ENCODE results near the gene DGKH. TPM values are rescaled to one million over a fixed set of nuclear protein-coding genes. Genes with fewer than 3 reads are reported as not detected.

DGKH gene, protein sequence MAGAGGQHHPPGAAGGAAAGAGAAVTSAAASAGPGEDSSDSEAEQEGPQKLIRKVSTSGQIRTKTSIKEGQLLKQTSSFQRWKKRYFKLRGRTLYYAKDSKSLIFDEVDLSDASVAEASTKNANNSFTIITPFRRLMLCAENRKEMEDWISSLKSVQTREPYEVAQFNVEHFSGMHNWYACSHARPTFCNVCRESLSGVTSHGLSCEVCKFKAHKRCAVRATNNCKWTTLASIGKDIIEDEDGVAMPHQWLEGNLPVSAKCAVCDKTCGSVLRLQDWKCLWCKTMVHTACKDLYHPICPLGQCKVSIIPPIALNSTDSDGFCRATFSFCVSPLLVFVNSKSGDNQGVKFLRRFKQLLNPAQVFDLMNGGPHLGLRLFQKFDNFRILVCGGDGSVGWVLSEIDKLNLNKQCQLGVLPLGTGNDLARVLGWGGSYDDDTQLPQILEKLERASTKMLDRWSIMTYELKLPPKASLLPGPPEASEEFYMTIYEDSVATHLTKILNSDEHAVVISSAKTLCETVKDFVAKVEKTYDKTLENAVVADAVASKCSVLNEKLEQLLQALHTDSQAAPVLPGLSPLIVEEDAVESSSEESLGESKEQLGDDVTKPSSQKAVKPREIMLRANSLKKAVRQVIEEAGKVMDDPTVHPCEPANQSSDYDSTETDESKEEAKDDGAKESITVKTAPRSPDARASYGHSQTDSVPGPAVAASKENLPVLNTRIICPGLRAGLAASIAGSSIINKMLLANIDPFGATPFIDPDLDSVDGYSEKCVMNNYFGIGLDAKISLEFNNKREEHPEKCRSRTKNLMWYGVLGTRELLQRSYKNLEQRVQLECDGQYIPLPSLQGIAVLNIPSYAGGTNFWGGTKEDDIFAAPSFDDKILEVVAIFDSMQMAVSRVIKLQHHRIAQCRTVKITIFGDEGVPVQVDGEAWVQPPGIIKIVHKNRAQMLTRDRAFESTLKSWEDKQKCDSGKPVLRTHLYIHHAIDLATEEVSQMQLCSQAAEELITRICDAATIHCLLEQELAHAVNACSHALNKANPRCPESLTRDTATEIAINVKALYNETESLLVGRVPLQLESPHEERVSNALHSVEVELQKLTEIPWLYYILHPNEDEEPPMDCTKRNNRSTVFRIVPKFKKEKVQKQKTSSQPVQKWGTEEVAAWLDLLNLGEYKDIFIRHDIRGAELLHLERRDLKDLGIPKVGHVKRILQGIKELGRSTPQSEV
- 3.5 and 4.2 TPM in 2 replicates for total RNA-seq (2014; rRNA removed; shearing (Covaris generic))
- 2.0 and 2.8 TPM in 2 replicates for polyA plus RNA-seq (2015; cell fraction: cytosol; rRNA removed)
- 5.0 and 5.4 TPM in 2 replicates for polyA plus RNA-seq (2015; cell fraction: nucleus; rRNA removed)

DNA sequence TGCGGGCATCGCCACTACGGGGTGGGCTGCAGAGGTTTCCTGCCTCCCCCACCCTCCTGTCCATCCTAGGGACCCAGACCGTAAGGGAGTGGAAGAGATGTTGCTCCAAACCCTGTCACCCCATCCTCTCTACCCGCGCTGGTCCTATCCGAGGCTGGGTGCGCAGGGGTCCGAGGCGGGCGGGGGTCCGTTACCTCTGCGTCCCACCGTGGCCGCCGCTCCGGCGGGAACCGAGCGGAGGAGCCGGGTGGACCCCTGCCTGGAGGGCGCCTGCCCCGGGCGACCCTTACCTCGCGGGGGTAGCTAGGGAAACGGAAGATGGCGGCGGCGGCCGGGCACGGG, at the start of gene DGKH:
DGKH (plus strand) TSS at position 307 of the 342 bp plus-strand sequence. CDS start 126 bp downstream, outside the sequence.
- in situ Hi-C loops (cut with HindIII; ENCODE audit: low pct_unique_long_range_greater_than_20kb, low sequenced_read_pairs), result no loop called here
- DNase-seq (ENCODE audit: low read depth, low spot score), result no peak

DNA sequence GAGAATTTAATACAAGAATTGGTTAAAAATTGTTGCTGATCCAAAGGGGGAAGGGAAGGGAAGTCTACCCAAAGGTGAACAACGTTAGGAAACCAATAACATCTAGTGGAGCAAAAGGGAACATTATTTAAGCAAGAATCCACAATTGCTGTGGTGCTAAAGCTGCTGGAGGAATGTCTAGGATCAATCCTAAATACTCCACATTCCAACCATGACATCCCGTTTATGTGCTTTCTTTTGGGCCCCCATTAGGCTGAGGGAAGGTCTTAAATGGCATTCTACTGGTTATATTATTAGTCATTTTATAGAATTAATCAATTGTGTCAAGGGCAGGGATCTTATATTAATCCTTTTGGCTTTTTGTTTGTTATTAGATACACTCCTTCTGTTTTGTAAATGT, 47.6 kb upstream of the DGKH start:
- in situ Hi-C loops (cut with HindIII; ENCODE audit: low pct_unique_long_range_greater_than_20kb, low sequenced_read_pairs), result no loop called here
- DNase-seq (ENCODE audit: low read depth, low spot score), result no peak

DNA sequence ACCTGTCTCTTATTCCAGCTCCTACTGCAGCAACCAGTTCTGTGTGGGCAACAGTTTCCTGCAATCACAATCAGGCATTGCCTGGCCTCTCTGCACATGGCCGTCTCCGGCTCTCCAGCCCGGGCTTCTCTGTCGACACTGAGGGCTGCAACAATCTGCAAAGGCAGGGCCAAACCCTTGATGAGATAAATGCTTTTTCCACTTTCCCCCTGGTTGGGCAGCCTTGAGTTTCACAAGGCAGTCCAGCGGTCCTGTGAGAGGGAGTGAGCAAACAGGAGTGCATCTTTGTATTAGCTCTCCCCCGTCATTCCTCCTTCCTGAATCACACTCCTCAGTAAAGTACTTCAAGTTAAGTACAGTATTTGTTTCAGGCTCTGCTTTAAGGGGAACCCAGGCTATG, 46.9 kb upstream of the DGKH start:
- in situ Hi-C loops (cut with HindIII; ENCODE audit: low pct_unique_long_range_greater_than_20kb, low sequenced_read_pairs), result no loop called here
- no peak for DNase-seq (ENCODE audit: low read depth, low spot score)

DNA sequence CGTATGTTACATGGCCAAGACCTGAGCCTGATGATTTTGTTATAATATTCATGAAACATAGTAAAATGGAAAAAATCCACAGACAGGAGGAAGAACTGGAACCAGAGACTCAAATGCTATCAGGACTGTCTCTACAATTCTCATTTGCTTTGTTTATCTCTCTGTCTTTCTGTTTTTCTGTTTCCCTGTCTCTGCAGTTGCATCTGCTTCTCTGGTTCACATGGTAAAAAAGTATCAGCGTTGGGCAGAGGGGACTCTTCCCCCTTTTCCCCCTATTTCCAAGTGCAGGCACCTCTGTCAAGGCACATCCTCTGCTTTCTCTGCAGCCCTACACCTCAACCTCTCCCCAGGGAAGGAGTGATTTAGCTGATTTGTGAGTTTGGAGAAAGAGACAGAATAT, 46.4 kb upstream of the DGKH start:
- DNase-seq (ENCODE audit: low read depth, low spot score), result no peak
- in situ Hi-C loops (cut with HindIII; ENCODE audit: low pct_unique_long_range_greater_than_20kb, low sequenced_read_pairs), result no loop called here

DNA sequence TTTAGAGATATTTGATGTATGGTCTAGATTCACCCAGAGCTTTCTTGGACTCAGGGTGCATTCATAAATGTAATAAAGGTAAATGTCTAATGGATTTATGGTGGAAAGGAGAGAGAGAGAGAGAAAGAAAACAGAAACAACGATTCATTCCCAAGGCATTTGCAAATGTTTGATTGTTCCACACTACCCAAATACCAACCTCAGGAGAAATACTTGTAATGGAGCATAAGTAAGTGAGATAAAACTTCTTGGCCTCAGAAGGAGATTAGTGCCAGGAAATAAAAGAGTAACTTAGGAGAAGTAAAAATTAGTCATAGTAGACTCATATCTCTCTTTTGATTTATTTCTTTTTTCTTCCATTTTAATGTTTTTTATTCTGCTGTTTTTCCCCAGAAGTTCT, 40.6 kb upstream of the DGKH start:
- in situ Hi-C loops (cut with HindIII; ENCODE audit: low pct_unique_long_range_greater_than_20kb, low sequenced_read_pairs), result no loop called here
- no peak for DNase-seq (ENCODE audit: low read depth, low spot score)

DNA sequence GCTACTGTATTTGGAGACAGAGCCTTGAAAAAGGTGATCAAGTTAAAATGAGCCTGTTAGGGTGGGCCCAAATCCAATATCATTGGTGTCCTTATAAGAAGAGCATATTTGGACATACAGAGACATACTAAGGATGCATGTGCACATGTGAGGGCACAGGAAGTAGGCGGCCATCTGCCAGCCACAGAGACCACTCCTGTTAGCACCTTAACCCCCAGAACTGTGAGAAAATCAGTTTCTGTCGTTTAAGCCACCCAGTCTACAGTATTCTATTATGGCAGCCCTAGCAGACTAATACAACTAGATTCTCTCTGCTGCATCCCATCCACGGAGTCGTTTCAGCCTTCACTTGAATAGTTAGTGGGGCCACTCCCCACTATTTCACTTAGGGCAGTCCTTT, 39.4 kb upstream of the DGKH start:
- no peak for DNase-seq (ENCODE audit: low read depth, low spot score)
- in situ Hi-C loops (cut with HindIII; ENCODE audit: low pct_unique_long_range_greater_than_20kb, low sequenced_read_pairs), result no loop called here

DNA sequence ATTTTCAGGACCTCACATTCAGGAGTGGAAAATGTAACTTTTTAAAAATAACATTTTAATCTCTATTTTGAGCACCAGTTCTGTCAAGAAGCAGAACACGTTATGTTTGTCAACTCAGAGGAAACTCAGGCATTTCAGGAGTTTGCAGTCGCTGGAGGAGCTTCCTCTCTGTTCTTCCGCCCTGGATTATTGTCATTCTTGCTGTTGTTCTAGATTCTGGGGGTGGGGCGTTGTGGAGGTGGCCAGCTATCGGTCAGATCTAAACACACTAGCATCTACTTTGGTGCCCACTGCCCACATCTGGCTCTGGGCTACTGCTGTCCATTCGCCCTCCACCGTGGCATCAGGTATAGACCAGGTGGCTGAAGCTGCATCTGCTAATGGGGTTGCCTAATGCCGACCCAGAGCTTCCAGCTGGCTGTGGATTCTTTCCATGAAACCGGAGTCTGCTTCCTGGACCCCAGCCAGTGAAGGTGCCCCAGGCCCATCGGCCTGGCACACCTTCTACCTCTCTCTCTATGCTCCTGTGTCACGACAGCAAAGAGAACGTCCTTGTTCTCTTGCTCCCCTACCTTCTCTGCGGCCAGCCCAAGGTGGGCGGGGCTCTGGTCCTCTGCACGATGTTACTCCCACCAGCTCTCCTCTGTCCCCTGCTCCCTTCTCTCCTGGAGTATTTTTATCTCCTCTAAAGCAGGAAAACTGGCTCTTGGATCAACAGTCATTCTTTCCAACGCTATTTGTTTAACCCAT, 36.7 kb upstream of the DGKH start:
- in situ Hi-C loops (cut with HindIII; ENCODE audit: low pct_unique_long_range_greater_than_20kb, low sequenced_read_pairs), result no loop called here
- no peak for DNase-seq (ENCODE audit: low read depth, low spot score)

DNA sequence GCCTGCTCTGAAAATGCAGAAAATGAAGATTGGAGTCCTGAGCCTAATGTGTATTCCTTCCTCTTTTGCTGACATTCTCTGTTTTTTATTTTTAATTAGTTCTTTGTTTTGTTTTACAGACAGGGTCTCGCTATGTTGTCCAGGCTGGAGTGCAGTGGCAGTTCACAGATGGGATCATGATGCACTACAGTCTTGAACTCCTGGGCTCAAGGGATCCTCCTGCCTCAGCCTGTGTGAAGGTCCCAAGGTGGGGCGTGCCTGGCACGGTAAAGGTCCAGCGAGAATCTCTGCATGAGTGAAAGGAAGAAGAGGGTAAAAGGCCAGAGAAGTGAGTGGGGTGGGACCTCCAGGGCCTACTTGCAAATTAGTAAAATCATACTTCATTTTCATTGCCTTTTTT, 34.3 kb upstream of the DGKH start:
- in situ Hi-C loops (cut with HindIII; ENCODE audit: low pct_unique_long_range_greater_than_20kb, low sequenced_read_pairs), result no loop called here
- DNase-seq (ENCODE audit: low read depth, low spot score), result no peak

DNA sequence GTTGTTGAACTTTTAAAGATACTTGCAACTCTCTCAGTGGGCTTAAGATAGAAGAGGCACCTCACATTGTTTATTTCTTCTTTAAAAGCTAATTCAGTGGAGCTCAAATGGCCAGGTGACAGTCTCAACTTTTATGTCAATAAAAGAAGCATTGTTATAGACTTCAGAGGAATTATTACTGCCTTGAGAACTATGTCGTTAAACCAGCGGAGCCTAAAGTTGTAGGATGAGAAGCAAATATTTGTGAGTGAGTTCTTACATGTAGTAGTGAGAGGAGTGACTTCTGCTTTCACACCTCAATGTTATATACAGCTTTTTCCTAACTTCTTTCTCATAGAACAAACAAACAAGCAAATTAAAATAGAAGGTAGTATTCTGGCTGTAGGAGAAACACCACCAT, 31.2 kb upstream of the DGKH start:
- in situ Hi-C loops (cut with HindIII; ENCODE audit: low pct_unique_long_range_greater_than_20kb, low sequenced_read_pairs), result no loop called here
- no peak for DNase-seq (ENCODE audit: low read depth, low spot score)

DNA sequence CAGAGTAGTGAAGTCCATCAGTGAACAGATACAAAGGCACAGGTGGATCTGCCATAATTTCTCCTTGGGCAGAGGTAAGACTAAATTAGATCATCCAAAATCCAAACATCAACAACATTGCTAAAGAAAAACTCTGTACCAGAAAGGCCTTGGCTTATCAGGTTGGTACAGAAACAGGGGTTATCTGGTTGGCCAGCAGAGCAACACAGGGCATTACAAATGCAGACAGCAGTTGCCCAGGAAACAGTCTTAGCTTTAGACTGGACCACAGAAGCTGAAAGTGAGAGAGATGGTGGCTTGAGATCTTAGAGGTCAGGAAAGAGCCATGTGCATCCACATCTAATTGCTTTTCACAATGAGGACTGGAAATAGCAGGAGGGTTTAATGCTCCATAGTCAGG, 26.6 kb upstream of the DGKH start:
- in situ Hi-C loops (cut with HindIII; ENCODE audit: low pct_unique_long_range_greater_than_20kb, low sequenced_read_pairs), result no loop called here
- no peak for DNase-seq (ENCODE audit: low read depth, low spot score)

DNA sequence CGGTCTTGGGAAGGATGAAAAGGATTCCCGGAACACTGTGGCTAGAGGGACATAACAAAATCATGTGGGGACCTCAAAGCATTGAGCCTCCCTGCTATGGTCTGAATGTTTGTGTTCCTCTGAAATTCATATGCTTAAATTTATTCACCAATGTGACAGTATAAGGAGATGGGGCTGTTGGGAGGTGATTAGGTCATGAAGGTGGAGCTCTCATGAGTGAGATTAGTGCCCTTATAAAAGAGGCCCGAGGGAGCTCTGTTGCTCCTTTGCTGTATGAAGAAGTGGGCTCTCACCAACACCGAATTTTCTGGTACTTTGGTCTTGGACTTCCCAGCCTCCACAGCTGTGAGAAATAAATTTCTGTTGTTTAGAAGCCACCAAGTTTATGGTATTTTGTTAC, 26.1 kb upstream of the DGKH start:
- in situ Hi-C loops (cut with HindIII; ENCODE audit: low pct_unique_long_range_greater_than_20kb, low sequenced_read_pairs), result no loop called here
- no peak for DNase-seq (ENCODE audit: low read depth, low spot score)

DNA sequence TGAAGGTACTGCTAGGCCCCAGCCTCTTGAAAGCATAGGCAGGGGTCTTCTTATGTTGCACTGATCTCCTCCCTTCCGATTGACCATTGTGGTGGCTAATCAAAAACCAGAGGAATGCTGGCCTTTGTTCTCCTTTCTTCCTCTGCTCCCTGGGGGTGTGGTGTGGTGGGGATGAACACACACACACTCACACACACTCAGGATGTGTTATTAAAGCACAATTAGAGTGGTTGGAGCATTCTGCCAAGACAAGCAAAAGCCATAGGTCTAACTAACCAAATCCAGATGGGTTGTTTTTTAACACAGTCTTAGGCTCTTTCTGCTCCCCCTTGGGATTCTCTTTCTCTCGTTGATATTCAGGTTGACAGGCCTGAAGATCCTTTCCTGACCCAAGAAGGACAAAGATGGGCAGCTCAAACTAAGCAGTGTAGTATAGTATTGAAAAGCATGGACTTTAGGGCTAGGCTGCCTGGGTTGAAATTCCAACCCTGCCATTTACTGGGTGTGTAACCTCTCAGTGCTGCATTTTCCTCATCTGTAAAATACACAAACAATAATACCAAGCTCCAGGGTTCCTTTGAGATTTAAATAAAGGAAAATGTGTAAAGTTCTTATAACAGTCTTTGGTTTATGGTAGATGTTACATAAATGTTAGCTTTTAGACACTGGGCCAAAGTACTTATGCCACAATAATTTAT, 25.5 kb upstream of the DGKH start:
- DNase-seq (ENCODE audit: low read depth, low spot score), result no peak
- in situ Hi-C loops (cut with HindIII; ENCODE audit: low pct_unique_long_range_greater_than_20kb, low sequenced_read_pairs), result no loop called here

DNA sequence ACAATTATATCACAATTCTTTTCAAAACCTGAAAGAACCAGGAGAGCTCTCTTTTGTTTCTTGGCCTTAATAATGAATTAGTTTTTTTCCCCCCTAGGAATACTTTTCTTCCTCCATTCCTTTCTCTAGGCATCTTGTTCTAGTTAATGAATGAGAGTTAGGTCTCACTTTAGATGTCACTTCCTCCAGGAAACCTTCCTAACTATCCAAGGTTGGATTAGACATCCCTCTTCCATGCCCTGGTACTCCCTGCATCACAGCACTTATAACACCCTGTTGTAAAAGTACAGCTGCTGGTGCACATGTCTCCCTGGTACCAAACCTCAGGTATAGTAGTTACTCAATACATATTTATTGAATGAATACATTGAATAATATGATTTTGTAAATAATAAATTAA, 21.2 kb upstream of the DGKH start:
- in situ Hi-C loops (cut with HindIII; ENCODE audit: low pct_unique_long_range_greater_than_20kb, low sequenced_read_pairs), result no loop called here
- no peak for DNase-seq (ENCODE audit: low read depth, low spot score)

DNA sequence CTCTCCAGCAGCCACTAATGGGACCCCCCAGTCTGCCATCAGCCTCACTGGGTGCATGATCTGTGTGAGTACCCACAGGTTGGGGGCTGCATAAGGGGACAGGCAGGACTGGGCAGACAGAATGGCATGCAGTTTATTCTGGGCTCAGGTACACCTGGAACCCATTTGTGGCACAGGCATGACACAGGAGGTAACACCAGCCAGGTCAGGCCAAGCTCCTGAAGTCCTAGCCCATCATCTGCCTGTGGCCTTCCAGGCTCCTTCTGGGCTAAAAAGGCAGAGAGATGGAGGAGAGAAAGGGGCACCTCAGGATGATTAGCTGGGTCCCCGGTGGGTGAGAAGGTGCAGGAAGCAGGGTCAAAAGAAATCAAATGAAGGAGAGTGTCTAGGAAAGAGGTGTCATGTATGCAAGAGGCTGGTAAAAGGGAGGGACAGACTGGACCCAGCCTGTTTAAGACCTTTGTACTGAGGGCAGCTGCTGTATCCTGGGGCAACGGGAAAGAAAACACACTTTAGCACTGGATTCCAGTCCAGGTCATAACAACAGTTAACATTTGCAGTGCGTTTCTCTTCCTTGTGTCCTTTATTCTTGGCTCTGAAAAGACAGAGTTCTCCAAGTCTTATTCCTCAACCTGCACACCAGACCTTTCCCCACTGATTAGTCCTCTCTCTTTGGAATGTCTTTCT, 20.2 kb upstream of the DGKH start:
- in situ Hi-C loops (cut with HindIII; ENCODE audit: low pct_unique_long_range_greater_than_20kb, low sequenced_read_pairs), result no loop called here

DNA sequence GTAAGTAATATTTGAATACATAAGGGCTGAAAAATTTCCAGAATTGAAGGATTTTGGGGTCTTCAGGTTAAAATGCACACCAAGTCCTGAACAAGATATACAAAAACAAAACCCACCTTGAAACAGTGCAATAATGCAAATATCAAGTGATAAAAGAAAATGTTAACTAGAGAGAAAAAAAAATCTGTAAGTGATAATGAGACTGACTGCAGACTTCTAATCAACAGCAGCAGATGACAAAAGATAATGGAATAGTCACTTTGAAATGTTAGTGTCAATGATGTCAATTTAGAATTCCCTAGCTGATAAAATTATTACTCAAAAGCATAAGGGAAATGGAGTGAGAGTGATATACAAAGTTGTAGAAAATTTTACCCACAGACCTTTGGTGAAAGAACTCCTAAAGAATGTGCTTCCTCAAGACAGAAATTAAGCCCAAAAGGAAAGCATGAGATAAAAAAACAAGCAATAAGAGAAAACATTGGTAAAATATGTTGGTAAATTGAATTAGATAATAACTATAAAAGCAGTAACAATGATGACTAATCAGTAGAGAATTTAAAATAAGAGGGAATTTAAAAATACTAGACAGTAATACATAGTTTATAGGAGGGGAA, 12.4 kb upstream of the DGKH start:
- in situ Hi-C loops (cut with HindIII; ENCODE audit: low pct_unique_long_range_greater_than_20kb, low sequenced_read_pairs), result no loop called here
- DNase-seq (ENCODE audit: low read depth, low spot score), result no peak

More for the DNA sequence above, 20.2 kb upstream of the DGKH start:
- DNase-seq (ENCODE audit: low read depth, low spot score), result no peak

DNA sequence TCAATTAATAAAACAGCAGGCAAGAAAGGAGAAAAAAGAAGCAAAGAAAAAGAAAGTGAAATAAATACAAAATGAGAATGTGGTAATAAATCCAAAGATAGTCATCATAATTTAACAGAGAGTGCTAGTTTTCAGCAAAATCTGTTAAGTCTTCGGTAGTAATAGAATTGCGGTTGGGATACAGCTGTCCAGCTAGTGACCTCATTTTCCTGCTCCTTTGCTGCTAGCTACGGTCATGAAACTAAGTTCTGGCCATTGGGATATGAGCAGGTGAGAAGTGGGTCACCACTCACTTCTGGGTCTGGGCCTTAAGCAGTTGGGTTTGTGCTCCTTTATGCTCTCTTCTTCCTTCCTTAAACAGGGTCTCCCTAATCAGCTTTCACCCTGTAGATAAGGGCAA, 11.7 kb upstream of the DGKH start:
- in situ Hi-C loops (cut with HindIII; ENCODE audit: low pct_unique_long_range_greater_than_20kb, low sequenced_read_pairs), result no loop called here

More for the DNA sequence above, 11.7 kb upstream of the DGKH start:
- DNase-seq (ENCODE audit: low read depth, low spot score), result no peak

Measured in SK-MEL-5 (cell line).